ENCODE data around the gene CTCFL. TPM values are rescaled to one million over a fixed set of nuclear protein-coding genes. Genes with fewer than 3 reads are reported as not detected.

Gene CTCFL
- total and polyA plus RNA-seq, 7 donors = 0.36 TPM; not detected in 6

GRCh38 chr20:57467742-57468141, 57.2 kb downstream of the CTCFL start:
- no peaks in the 10 kb centered on the region for H3K27me3 ChIP-seq
- peaks cover 0 to 55% (median 45%) of the 10 kb centered on the region in 4 donors for H3K4me1 ChIP-seq
- intact Hi-C loops (cut with DNase I) = loop anchor here (2.0 kb wide), 1 partner anchor 27 kb away; no protein-coding TSS in a partner anchor
- TF ChIP-seq POLR2A (IDR thresholded peaks at IDR 0.05) (no peak), POLR2AphosphoS5 (IDR thresholded peaks at IDR 0.05) (peak in 2 of 4 donors; percentile 41 to 42)
- peak; percentile 76 for DNase-seq
- H3K36me3 ChIP-seq = no peaks in the 10 kb centered on the region
- 67 to 72% methylated on average over 6 of the region's 6 CpGs for WGBS, 2 donors
- no peaks in the 10 kb centered on the region for H3K9me3 ChIP-seq
- peak overlapping the region; percentile 73 to 86 (median 83) for H3K27ac ChIP-seq
- H3K4me3 ChIP-seq = no peak overlapping the region

GRCh38 chr20:57465943-57466342, 59.0 kb downstream of the CTCFL start:
- peaks cover 0 to 45% (median 42%) of the 10 kb centered on the region in 4 donors for H3K4me1 ChIP-seq
- H3K9me3 ChIP-seq = no peaks in the 10 kb centered on the region
- TF ChIP-seq POLR2A (IDR thresholded peaks at IDR 0.05) = no peak
- no peak for DNase-seq
- no peaks in the 10 kb centered on the region for H3K36me3 ChIP-seq
- no peak overlapping the region for H3K27ac ChIP-seq
- H3K4me3 ChIP-seq = no peak overlapping the region
- intact Hi-C loops (cut with DNase I) = no loop called here
- no peaks in the 10 kb centered on the region for H3K27me3 ChIP-seq
- WGBS, 2 donors = 61 to 81% methylated on average over 4 of the region's 4 CpGs

- WGBS, 2 donors = 97 to 99% methylated on average over 8 of the region's 8 CpGs
- intact Hi-C loops (cut with DNase I) = no loop called here
- DNase-seq = no peak
Measured at GRCh38 chr20:57465486-57465885, 59.5 kb downstream of the CTCFL start.

GRCh38 chr20:57464642-57465211, 60.2 kb downstream of the CTCFL start:
- Histone ChIP-seq H3K27ac (peak overlapping the region in 1 of 4 donors; percentile 55), H3K36me3 (no peaks in the 10 kb centered on the region), H3K27me3 (no peaks in the 10 kb centered on the region), H3K9me3 (no peaks in the 10 kb centered on the region), H3K4me1 (peaks cover 0 to 36% (median 34%) of the 10 kb centered on the region in 4 donors), H3K4me3 (no peak overlapping the region)
- no peak for DNase-seq
- intact Hi-C loops (cut with DNase I) = no loop called here
- TF ChIP-seq EP300 (IDR thresholded peaks at IDR 0.05) (no peak), CTCF (IDR thresholded peaks at IDR 0.05) (no peak), POLR2AphosphoS5 (IDR thresholded peaks at IDR 0.05) (no peak), POLR2A (IDR thresholded peaks at IDR 0.05) (no peak)
- 73 to 87% methylated on average over 13 of the region's 13 CpGs for WGBS, 2 donors

More at GRCh38 chr20:57465486-57465885, 59.5 kb downstream of the CTCFL start:
- no peak overlapping the region for H3K27ac ChIP-seq
- H3K9me3 ChIP-seq = no peaks in the 10 kb centered on the region
- H3K27me3 ChIP-seq = no peaks in the 10 kb centered on the region
- no peak overlapping the region for H3K4me3 ChIP-seq
- TF ChIP-seq EP300 (IDR thresholded peaks at IDR 0.05) (no peak), CTCF (IDR thresholded peaks at IDR 0.05) (no peak), POLR2AphosphoS5 (IDR thresholded peaks at IDR 0.05) (no peak), POLR2A (IDR thresholded peaks at IDR 0.05) (no peak)
- H3K36me3 ChIP-seq = no peaks in the 10 kb centered on the region
- peaks cover 0 to 42% (median 37%) of the 10 kb centered on the region in 4 donors for H3K4me1 ChIP-seq

- TF ChIP-seq CTCF (IDR thresholded peaks at IDR 0.05) (no peak), POLR2AphosphoS5 (IDR thresholded peaks at IDR 0.05) (no peak), EP300 (IDR thresholded peaks at IDR 0.05) (no peak), POLR2A (IDR thresholded peaks at IDR 0.05) (no peak)
- H3K27ac ChIP-seq = no peak overlapping the region
- DNase-seq = no peak
- no peaks in the 10 kb centered on the region for H3K36me3 ChIP-seq
- H3K27me3 ChIP-seq = no peaks in the 10 kb centered on the region
- H3K9me3 ChIP-seq = no peaks in the 10 kb centered on the region
- H3K4me1 ChIP-seq = peaks cover 0 to 38% (median 37%) of the 10 kb centered on the region in 4 donors
- no peak overlapping the region for H3K4me3 ChIP-seq
- 94 to 96% methylated on average over 8 of the region's 8 CpGs for whole genome bisulfite sequencing, 2 donors
- intact Hi-C loops (cut with DNase I) = no loop called here
Measured at GRCh38 chr20:57462781-57463180, 62.2 kb downstream of the CTCFL start.

GRCh38 chr20:57461726-57462125, 63.2 kb downstream of the CTCFL start:
- TF ChIP-seq CTCF (IDR thresholded peaks at IDR 0.05) (no peak), EP300 (IDR thresholded peaks at IDR 0.05) (no peak), POLR2AphosphoS5 (IDR thresholded peaks at IDR 0.05) (no peak), POLR2A (IDR thresholded peaks at IDR 0.05) (no peak)
- intact Hi-C loops (cut with DNase I) = no loop called here
- H3K4me1 ChIP-seq = peaks cover 0 to 41% (median 41%) of the 10 kb centered on the region in 4 donors
- no peak overlapping the region for H3K27ac ChIP-seq
- no peaks in the 10 kb centered on the region for H3K36me3 ChIP-seq
- no peaks in the 10 kb centered on the region for H3K27me3 ChIP-seq
- H3K9me3 ChIP-seq = no peaks in the 10 kb centered on the region
- H3K4me3 ChIP-seq = no peak overlapping the region
- DNase-seq = no peak
- WGBS, 2 donors = 82 to 87% methylated on average over 7 of the region's 7 CpGs

All from sigmoid colon (tissue), 7 donors.